GM19351 (cell line): Measurements from ENCODE around the gene POTEM.
"Not testable (repeated sequence)": the region's sequence is repeated elsewhere in the genome, so short reads cannot be mapped to it uniquely, and the experiment has no call there.

ENCODE experiments used
- ATAC-seq: cut with Tn5 transposase; IDR thresholded peaks from one replicate; pipeline ENCODE4 v1.9.1; 2021; ENCODE audit warnings: mild to moderate bottlenecking, moderate library complexity; ENCODE audit not compliant: unreplicated experiment

POTEM gene

DNA sequence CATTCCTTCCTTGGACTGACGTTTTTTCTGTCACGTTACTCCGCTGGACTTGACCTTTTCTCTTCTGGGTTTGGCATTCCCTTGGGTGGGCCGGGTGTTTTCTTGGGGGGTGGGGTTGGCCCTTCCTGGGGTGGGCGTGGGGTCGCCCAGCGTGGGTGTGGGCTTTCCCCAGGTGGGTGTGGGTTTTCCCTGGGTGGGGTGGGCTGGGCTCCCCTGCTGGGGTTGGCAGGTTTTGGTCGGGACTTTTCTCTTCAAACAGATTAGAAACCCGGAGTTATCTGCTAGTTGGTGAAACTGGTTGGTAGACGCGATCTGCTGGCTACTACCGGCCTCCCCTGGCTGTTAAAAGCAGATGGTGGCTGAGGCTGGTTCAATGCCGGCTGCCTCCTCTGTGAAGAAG is at the start of gene POTEM:
Gene POTEM (plus strand): TSS at position 301 of the 400 bp plus-strand sequence. CDS start 52 bp downstream, at position 353.
- not testable (repeated sequence) for ATAC-seq

DNA sequence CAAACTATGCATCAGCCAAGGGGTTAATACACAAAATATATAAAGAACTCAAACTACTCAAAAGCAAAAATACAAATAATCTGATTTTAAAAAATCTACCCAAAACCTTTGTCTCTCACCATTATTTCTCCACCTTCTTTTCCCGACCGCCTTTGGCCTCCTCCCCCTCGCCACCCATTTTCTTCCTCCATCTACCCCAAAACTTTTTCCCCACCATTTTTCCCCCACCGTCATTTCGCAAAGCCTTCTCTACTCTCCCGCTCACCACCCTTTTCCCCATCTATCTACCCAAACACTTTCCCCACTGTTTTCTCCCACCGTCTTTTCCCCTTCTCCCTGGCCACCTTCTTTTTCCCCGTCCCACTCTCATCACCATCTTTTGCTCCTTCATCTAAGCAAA is 48.9 kb upstream of the POTEM start:
- not testable (repeated sequence) for ATAC-seq

DNA sequence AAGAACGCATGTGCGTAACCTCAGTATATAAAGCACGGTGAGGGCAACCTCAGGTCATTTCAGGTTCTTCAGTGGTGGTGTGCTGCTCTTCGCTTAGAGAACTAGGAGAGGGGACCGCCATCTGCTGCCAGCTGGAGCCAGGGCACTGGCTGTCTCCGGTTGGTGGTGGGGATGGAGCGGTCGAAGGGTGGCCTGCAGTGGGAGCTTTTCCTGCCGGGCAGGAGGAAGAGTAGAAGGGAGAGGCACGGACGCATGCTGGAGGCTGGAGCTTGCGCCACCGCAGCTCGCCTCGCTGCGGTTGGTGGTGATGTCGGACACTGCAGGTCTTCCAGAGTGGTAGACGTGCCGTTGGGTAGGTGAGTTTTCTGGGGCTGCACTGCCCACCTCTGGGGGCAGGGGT is 47.2 kb upstream of the POTEM start:
- ATAC-seq: not testable (repeated sequence)

DNA sequence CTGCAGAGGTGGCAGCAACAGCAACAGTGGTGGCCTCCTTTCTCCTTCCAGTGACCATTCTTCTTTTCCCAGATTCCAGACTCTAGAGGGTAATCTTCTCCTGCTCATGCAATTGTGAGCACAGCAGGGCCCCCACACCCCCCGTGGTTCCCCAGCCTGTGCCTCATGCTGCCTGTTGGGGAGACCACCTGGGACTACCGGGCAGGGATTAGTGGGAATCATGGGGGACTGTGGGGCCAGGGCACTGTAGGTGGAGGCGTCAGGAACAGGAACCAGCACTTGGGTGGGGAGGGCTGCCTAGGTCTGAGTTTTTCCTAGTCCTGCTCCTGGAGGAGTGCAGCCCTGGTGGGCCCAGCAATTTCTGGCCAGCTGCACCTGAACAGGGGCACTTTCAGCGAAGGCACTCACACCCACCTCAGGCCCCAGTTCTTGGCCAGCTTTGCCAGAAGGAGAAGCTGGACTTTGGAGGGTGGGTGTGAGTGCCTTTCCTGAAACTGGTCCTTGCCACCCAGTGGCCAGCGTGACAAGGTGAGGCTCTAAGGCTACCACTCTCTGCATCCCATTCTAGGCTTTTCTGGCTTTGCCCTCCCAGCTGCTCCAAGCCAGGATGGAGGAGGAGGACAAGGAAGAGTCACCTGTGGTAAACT is 46.1 kb upstream of the POTEM start:
- not testable (repeated sequence) for ATAC-seq

DNA sequence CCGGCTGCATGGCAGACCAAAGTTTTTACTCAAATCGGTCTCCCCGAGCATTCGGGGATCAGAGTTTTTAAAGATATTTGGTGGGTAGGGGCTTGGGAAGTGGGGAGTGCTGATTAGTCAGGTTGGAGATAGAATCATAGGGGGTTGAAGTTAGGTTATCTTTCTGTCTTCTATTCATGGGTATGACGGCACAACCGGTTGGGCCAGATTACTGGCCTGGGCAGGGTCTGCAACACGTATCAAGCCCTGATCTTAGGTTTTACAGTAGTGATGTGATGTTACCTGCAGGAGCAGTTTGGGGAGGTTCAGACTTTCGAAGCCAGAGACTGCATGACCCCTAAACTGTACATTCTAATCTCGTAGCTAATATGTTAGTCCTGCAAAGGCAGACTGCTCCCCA is 30.4 kb upstream of the POTEM start:
- not testable (repeated sequence) for ATAC-seq

DNA sequence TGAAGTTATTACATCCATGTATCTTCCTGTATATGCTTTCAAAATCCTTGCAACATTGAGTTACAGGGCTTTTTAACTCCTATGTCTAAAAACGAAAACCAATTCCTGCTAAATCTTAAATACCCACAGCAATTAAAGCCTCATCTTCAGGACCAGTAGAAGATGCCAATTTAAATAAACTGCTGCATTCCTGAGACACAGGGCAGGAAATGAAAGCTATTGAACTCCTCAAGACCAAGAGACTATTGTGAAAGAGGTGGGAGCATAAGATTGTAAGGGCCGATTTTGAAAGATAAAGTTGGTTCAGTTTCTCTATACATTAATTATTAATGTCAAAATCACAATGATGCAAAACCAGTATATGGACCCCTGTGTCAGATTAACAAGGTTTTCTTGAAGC is 28.5 kb upstream of the POTEM start:
- not testable (repeated sequence) for ATAC-seq

DNA sequence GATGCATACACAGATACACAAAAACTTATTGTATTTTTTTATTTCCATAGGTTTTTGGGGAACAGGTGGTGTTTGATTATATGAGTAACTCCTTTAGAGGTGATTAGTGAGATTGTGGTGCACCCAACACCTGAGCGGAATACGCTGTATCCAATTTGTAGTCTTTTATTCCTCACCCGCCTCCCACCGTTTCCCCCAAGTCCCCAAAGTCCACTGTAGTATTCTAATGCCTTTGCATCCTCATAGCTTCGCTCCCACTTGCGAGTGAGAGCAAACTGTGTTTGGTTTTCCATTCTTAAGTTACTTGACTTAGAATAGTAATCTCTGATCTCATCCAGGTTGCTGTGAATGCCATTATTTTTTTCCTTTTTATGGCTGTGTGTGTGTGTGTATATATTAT is 17.3 kb upstream of the POTEM start:
- not testable (repeated sequence) for ATAC-seq

DNA sequence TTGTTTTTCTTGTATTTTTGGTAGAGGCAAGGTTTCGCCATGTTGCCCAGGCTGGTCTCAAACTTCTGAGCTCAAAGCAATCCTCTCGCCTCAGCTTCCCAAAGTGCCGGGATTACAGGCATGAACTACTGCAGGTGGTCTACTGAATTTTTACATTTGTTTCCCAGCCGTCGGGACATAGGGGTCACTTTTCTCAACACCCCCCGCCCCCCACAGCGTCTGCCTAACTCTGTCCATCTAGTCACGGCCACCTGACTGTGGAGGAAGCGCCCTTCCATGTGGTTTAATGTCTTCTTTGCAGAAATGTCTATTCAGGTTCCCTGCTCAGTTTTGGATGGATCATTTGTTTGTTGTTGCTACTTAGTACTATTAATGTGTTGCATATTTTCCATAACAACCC is 14.1 kb upstream of the POTEM start:
- ATAC-seq: not testable (repeated sequence)

DNA sequence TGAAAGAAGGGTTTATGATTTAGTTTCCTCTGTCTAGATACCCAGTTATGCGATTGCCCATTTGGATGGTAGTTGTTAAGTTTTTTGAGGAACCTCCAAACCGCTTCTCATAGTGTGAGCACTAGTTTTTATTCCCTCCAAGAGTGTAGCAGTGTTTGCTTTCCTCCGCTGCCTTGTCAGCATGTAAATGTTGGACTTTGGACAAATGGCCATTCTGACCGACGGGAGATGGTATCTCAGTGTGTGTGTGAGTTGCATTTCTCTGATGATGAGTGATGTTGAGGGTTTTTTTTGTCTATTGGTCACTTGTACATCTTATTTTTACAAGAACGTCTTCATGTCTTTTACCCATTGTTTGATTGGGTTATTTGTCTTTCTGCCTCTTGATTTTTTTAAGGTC is 11.4 kb upstream of the POTEM start:
- ATAC-seq: not testable (repeated sequence)

DNA sequence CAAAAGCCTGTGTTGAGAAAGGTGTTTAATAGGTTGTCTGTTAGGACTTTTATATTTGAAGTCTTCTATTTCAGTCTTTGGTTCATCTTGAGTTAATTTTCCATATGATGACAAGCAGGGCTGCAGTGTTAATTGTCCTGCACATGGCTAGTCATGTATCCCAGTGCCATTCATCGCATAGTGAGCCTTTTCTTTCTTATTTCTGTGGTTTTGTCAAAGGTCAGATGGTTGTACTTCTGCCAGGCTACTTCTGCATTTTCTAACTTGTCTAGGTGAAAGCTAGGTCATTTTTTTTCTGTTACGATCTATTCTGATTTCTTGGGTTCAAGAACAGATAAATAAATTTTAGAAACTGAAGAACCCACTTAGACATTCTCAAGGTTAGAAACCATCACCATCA is 5.7 kb upstream of the POTEM start:
- ATAC-seq: peak; percentile 32

DNA sequence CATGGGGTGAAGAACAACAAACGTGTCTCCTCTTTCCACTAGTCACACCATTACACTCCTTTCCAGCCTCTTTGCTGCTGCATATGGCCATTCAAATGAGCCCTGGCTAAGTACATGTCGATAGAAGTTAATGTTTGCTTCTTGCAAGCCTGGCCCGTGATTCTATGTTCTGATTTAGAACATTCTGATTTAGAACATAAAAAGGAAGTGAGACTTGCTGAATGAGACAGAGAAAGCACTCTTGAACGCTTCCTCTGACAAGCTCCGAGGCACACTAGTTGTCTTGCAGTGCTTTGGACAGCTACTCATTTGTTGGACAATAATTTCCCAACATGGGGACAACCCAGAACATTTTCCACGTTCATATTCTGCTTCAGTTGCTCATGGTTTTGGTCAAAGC is 5.1 kb upstream of the POTEM start:
- peak; percentile 83 for ATAC-seq

DNA sequence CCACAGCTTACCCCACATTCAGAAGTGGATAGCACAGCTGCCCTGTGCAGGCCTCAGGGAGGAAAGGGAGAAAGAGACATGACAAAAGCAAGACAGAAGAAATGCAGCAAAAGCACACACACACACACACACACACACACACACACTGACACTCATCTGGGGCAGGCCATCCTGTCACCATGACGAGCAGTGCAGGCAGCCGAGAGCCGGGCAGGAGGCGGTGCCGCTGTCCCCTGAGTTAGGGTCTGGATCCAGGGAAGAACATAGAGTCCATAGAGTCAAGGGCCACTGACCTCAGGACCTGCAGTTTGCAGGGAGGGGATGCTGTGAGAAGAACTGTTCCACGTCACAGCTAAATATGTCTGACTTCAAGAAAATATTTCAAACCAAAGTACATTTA is 4.0 kb upstream of the POTEM start:
- ATAC-seq: not testable (repeated sequence)

DNA sequence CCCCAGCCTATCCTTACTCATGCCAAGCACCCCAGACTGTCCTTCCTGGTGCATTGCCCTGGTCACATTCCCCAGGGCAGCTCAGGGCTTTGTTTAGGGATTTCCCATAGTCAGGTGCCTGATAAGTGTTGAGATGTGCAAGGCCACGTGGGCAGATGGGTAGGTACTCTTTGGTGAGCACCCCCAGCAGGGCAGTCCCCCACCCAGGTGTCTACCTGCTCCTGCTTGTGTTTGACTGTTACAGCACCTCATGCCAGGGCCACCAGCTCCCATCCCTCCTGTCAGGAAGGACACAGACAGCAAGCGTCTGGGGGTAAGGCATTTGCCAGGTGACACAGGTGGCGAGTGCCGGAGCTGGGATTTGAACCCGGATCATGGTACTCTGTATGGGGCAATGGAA is 2.4 kb upstream of the POTEM start:
- ATAC-seq: not testable (repeated sequence)

DNA sequence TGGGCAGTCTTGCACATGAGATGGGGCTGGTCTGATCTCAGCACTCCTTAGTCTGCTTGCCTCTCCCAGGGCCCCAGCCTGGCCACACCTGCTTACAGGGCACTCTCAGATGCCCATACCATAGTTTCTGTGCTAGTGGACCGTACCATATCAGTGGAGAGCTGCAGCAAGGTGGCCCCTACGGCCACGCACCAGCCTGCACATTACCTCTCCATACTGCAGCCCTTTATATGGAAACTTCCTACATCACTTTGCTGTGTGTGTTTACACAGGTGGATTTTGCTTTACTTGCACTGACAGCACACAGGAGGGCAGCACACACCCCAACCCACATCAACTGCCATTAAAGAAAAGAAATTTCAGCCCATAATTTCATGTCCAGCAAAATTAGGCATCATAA is 35.3 kb downstream of the POTEM start:
- ATAC-seq: not testable (repeated sequence)

DNA sequence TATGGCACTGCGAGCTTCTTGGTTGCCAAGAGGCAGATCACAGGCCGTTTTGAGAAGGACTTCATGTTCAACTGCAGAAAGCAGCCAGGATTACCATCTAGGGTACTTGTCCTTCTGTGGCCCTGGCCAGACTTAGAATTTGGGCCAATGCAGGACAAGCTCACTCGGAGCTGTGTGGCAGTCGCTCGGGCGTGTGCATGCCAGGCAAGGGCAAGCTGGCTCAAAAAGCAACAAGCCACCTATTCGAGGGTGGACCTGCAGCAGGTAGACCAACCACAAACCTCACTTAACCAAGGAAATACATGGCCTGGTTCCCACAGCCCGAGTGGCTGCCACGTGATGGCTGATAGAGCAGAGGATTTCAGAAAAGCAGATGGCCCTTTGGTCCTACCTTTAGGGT is 39.3 kb downstream of the POTEM start:
- not testable (repeated sequence) for ATAC-seq

DNA sequence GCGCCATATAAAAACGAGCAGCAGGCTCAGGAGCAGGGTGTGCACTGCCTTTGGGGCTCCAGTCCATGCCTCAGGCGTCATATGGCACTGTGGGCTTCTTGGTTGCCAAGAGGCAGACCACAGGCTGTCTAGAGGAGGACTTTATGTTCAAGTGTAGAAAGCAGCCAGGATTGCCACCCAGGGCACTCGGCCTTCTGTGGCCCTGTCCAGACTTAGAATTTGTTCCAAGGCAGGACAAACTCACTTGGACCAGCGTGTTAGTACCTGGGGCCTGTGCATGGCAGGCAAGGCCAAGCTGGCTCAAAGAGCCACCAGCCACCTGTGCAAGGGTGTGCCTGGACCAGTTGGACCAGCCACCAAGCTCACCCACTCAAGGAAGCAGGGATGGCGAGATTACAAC is 40.4 kb downstream of the POTEM start:
- not testable (repeated sequence) for ATAC-seq

DNA sequence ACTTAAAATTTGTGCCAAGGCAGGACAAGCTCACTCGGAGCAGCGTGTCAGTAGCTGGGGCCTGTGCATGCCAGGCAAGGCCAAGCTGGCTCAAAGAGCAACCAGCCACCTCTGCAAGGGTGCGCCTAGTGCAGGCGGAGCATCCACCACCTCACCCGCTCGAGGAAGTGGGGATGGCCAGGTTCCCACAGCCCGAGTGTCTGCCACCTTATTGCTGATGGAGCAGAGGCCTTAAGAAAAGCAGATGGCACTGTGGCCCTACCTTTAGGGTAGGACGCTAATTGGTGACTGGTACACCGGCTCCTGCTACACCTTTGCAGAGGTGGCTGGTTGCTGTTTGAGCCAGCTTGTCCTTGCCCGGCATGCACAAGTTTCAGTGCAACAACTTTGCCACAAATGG is 43.8 kb downstream of the POTEM start:
- ATAC-seq: not testable (repeated sequence)

DNA sequence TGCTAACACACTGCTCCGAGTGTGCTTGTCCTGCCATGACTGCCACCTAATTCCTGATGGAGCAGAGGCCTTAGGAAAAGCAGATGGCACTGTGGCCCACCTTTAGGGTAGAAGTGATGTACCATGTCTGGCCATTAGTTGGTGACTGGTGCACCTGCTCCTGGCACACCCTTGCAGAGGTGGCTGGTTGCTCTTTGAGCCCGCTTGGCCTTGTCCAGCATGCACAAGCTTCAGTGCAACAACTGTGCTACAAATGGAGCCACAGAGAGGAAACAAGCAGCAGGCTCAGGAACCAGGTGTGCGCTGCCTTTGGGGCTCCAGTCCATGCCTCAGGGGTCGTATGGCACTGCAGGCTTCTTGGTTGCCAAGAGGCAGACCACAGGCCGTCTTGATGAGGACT is 44.5 kb downstream of the POTEM start:
- not testable (repeated sequence) for ATAC-seq

DNA sequence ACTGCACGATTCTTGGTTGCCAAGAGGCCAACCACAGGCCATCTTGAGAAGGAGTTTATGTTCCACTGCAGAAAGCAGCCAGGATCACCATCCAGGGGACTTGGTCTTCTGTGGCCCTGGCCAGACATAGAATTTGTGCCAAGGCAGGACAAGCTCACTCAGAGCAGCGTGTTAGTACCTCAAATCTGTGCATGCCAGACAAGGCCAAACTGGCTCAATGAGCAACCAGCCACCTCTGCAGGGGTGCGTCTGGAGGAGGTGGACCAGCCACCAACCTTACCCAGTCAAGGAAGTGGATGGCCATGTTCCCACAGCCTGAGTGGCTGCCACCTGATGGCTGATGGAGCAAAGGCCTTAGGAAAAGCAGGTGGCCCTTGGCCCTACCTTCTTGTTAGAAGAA is 48.0 kb downstream of the POTEM start:
- ATAC-seq: not testable (repeated sequence)

DNA sequence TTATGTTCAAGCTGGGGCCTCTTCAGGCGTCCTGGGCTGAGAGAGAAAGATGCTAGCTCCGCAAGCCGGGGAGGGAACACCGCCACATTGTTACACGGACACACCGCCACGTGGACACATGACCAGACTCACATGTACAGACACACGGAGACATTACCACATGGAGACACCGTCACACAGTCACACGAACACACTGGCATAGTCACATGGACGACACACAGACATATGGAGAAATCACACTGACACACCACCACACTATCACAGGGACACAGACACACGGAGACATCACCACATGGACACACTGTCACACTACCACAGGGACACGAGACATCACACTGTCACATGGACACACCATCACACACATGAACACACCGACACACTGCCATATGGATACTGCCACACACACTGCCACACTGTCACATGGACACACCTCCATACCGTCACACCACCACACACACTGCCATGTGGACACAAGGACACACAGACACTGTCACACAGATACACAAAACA is 57.9 kb downstream of the POTEM start:
- ATAC-seq: not testable (repeated sequence)

DNA sequence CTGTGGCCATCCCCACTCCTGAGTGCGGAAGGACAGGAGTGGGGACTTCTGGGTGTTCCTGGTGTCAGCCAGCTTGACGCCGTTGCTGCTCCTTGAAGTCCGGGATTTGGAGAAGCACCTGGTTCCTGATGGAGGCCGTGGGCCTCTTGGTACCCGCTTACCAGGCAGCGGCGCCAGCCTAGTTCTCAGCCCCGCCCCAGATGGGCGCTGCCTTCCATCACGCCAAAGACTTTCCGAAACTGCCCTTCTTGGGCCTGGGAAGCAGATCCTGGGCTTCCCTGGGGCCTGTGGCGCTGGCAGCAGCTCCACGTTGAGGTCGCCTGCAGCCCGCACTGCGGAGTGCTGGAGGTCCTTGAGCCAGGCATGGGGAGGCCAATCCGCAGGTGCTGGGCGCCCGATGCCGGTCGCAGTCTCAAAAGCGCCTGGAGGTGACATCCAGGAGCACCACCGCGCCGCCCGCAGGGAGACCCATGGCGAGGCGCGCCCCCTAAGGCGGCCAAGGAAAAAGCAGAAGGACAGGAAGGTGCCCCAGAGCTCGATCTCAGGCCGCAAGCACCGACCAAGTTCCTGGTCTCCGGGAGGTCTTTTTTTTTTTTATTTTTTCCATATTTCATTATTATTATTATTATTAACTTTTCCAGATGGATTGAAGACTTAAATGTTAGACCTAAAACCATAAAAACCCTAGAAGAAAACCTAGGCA is 59.6 kb downstream of the POTEM start:
- ATAC-seq: not testable (repeated sequence)

DNA sequence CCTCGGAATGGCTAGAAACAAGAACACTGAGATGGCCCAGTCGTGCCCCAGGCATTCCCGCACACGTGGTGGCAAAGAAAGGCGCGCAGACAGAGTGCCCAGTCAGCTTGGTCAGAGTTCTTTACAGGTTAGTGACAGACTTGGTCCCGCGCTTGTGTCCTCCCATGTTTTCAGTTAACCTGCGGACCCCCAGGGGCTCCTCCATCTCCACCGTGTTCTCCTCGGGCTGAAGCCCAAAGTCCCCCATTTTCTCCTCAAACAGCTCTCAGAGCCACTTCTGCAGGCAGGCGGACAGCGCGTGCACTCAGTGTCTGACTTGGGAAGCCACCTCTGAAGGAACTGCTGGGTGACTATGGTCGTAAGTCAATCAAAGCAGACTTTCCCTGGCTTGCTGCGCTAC is 60.7 kb downstream of the POTEM start:
- not testable (repeated sequence) for ATAC-seq
